Activated T-helper 2 cell treated with anti-CD3 and anti-CD28 coated beads, Interferon-gamma antibody, Interleukin-2, Interleukin-4, amounts not matched to agents 10 μg/mL and 5 μg/mL and 100 μg/mL, durations not matched to agents 14 hours and 24 hours and 36 hours (primary cell): Measurements from ENCODE around the gene C1orf216. TPM values are rescaled to one million over a fixed set of nuclear protein-coding genes. Genes with fewer than 3 reads are reported as not detected.
A peak's percentile ranks its signal among the peaks of the same experiment; 100 is the strongest.
"Not testable (repeated sequence)": the region's sequence is repeated elsewhere in the genome, so short reads cannot be mapped to it uniquely, and the experiment has no call there.

Experiments used
- DNase-seq: peaks from one replicate; pipeline ENCODE4 v3.0.0; 2021; ENCODE audit warnings: low spot score
- H3K27ac Mint-ChIP-seq: one replicate; pipeline ENCODE4 v1.8.0; 2021; ENCODE audit warnings: mixed read lengths
- H3K27me3 Mint-ChIP-seq: one replicate; pipeline ENCODE4 v1.8.0; 2021; ENCODE audit warnings: low read depth, mixed read lengths
- H3K36me3 Mint-ChIP-seq: one replicate; pipeline ENCODE4 v1.8.0; 2021; ENCODE audit warnings: low read depth, mixed read lengths
- H3K4me1 Mint-ChIP-seq: one replicate; pipeline ENCODE4 v1.8.0; 2021; ENCODE audit warnings: low read depth, mixed read lengths
- H3K4me3 Mint-ChIP-seq: one replicate; pipeline ENCODE4 v1.8.0; 2021; ENCODE audit warnings: low read depth, mild to moderate bottlenecking, moderate library complexity, mixed read lengths
- H3K9me3 Mint-ChIP-seq: one replicate; pipeline ENCODE4 v1.8.0; 2021; ENCODE audit warnings: mixed read lengths
- intact Hi-C: fragments of 100-400 bp; cut with micrococcal nuclease; formaldehyde crosslinking; loops from one replicate; pipeline ENCODE4 v1.15.1; 2023
- total RNA-seq: library from RNA; stranded (reverse); gene quantifications from 2 replicates; pipeline ENCODE4 v1.2.3, GENCODE V29; 2022

C1orf216 gene
- total RNA-seq, 1 donor from 2014 or later, result 26.2 TPM

DNA sequence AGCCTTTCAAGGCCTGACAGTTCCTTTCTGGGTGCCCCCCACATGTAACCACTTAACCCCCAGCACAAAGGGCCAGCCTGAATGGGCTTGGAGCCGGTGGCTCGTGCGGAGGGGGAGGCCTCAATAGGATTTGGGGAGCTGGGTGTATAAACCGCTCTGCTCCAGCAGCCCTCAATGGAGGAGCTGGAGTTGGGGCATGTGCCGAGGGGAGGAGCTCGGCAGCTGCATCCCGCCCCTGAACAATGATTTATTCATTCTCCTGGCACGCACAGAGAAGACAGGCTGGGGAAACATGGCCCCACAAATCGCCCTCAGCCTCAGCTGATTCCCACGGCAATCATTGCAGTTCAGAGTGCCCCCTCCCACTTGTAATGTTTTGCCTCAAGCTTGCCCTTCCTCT, 6.9 kb upstream of the C1orf216 start:
- H3K4me3 Mint-ChIP-seq, result no peak overlapping the region
- H3K36me3 Mint-ChIP-seq, result peaks cover 6% of the 10 kb centered on the region
- no peaks in the 10 kb centered on the region for H3K9me3 Mint-ChIP-seq
- no peak overlapping the region for H3K27ac Mint-ChIP-seq
- no peak for DNase-seq
- intact Hi-C loops, result no loop called here
- H3K27me3 Mint-ChIP-seq, result no peaks in the 10 kb centered on the region
- no peaks in the 10 kb centered on the region for H3K4me1 Mint-ChIP-seq

DNA sequence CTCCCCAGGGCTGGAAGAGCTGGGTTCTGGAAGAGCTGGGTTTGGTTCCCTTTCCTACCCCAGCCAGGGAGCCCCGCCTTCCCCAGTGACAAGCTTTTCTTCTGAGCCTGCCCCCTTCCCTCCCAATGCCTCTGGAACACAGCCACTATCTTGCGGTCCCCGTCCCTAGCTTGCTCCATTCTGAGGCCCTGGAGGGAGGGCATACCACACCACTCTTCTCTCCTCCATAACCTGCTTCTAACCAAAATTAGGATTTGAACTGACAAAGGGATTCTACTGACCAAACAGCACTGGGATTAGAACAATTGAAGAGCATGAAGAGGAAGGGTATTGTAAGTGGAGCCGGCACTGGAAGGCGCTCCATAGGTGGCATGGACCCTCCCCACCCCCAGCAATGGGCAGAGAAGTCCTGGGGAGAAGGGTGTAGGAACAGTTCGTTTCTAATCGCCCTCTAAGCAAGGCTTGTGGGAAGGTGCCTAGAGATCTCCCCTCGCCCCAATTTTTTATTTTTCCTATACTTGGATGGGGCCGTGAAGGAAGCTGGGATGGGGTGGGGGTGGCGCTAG, 690 bp downstream of the C1orf216 start:
- intact Hi-C loops, result loop anchor here (2.0 to 10.0 kb wide), 4 partner anchors 54 to 526 kb away; partner anchors contain the start of genes PSMB2 and SFPQ
- H3K9me3 Mint-ChIP-seq, result no peaks in the 10 kb centered on the region
- peak overlapping the region; percentile 91 for H3K4me3 Mint-ChIP-seq
- H3K4me1 Mint-ChIP-seq, result peaks cover 29% of the 10 kb centered on the region
- H3K27ac Mint-ChIP-seq, result peak overlapping the region; percentile 71
- no peaks in the 10 kb centered on the region for H3K27me3 Mint-ChIP-seq
- no peak for DNase-seq
- peaks cover 27% of the 10 kb centered on the region for H3K36me3 Mint-ChIP-seq

DNA sequence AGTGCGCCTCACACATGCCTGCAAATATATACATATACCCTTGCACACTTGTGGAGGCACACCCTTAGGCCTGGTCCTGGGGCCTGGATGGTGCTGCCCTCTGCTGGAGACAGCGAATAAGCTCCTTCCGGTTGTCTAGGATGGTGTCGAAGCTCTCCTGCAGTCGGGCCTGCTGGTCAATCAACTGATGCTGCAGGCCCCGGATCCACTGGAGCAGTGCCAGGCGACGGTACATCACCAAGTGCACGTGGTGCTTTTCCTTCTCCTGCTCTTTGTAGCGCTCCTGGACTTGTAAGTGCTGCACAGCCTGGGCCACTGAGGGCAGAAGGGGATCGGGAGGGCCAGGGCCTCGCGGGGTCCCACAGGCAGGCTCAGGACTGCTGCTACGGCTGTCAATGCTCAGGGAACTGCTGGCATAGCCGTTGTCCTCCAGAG, 3.1 kb downstream of the C1orf216 start:
- H3K4me1 Mint-ChIP-seq, result peaks cover 29% of the 10 kb centered on the region
- intact Hi-C loops, result loop anchor here (1.0 to 10.0 kb wide), 4 partner anchors 57 to 523 kb away; partner anchors contain the start of gene SFPQ
- DNase-seq, result peak; percentile 68
- H3K27me3 Mint-ChIP-seq, result no peaks in the 10 kb centered on the region
- H3K27ac Mint-ChIP-seq, result no peak overlapping the region
- H3K36me3 Mint-ChIP-seq, result peaks cover 32% of the 10 kb centered on the region
- H3K4me3 Mint-ChIP-seq, result peak overlapping the region; percentile 57
- H3K9me3 Mint-ChIP-seq, result no peaks in the 10 kb centered on the region

- peaks cover 29% of the 10 kb centered on the region for H3K4me1 Mint-ChIP-seq
- no peak for DNase-seq
- peaks cover 32% of the 10 kb centered on the region for H3K36me3 Mint-ChIP-seq
- no peak overlapping the region for H3K4me3 Mint-ChIP-seq
- intact Hi-C loops, result loop anchor here (1.0 to 10.0 kb wide), 4 partner anchors 57 to 523 kb away; partner anchors contain the start of gene SFPQ
- H3K9me3 Mint-ChIP-seq, result no peaks in the 10 kb centered on the region
- H3K27ac Mint-ChIP-seq, result no peak overlapping the region
- H3K27me3 Mint-ChIP-seq, result no peaks in the 10 kb centered on the region
These were observed 3.6 kb downstream of the C1orf216 start for GRCh38 chr1:35714921-35715567.

DNA sequence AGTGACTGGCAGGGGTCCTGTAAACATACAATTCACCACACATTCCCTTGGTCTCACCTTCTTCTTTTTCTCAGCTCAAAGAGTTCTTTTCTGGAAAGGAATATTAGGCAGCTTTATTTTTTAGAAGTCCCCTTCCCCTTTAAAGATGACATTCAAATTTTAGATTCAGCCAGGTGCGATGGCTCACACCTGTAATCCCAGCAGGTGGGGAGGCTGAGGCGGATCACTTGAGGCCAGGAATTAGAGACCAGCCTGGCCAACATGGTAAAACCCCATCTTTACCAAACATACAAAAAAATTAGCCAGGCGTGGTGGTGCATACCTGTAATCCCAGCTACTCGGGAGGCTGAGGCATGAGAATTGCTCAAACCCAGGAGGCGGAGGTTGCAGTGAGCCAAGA, 7.6 kb downstream of the C1orf216 start:
- not testable (repeated sequence) for DNase-seq, H3K9me3 Mint-ChIP-seq, H3K27ac Mint-ChIP-seq, H3K4me3 Mint-ChIP-seq
- peaks cover 25% of the 10 kb centered on the region for H3K36me3 Mint-ChIP-seq
- H3K4me1 Mint-ChIP-seq, result peaks cover 21% of the 10 kb centered on the region
- peaks cover 29% of the 10 kb centered on the region for H3K27me3 Mint-ChIP-seq
- intact Hi-C loops, result loop anchor here (10.0 kb wide), 1 partner anchor 256 kb away; no protein-coding TSS in a partner anchor

DNA sequence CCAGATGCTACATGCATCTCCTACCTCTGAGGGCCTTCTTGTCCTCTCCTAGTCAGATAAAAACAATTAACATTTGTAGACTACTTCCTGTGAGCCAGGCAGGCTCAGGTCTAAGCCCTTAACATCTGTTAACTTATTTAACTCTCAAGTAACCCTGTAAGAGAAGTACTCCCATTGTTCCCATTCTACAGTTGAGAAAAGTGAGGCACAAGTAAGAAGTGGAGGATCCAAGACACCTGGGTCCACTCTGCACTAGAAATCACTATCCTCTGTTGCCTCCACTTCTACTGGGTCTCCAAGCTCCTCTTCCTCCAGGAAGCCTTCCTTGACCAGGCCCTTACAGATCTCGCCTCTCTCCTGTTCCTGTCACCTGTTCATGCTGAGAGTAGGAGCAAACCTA, 9.7 kb downstream of the C1orf216 start:
- H3K4me3 Mint-ChIP-seq, result peak overlapping the region; percentile 69
- peaks cover 14% of the 10 kb centered on the region for H3K4me1 Mint-ChIP-seq
- peaks cover 38% of the 10 kb centered on the region for H3K27me3 Mint-ChIP-seq
- no peak for DNase-seq
- no peaks in the 10 kb centered on the region for H3K9me3 Mint-ChIP-seq
- no peak overlapping the region for H3K27ac Mint-ChIP-seq
- H3K36me3 Mint-ChIP-seq, result peaks cover 10% of the 10 kb centered on the region
- intact Hi-C loops, result no loop called here

- H3K4me3 Mint-ChIP-seq, result peak overlapping the region; percentile 69
- H3K27ac Mint-ChIP-seq, result no peak overlapping the region
- H3K4me1 Mint-ChIP-seq, result peaks cover 14% of the 10 kb centered on the region
- H3K9me3 Mint-ChIP-seq, result no peaks in the 10 kb centered on the region
- DNase-seq, result no peak
- intact Hi-C loops, result no loop called here
- peaks cover 38% of the 10 kb centered on the region for H3K27me3 Mint-ChIP-seq
- peaks cover 5% of the 10 kb centered on the region for H3K36me3 Mint-ChIP-seq
These were observed 10.2 kb downstream of the C1orf216 start for GRCh38 chr1:35708441-35708921.

DNA sequence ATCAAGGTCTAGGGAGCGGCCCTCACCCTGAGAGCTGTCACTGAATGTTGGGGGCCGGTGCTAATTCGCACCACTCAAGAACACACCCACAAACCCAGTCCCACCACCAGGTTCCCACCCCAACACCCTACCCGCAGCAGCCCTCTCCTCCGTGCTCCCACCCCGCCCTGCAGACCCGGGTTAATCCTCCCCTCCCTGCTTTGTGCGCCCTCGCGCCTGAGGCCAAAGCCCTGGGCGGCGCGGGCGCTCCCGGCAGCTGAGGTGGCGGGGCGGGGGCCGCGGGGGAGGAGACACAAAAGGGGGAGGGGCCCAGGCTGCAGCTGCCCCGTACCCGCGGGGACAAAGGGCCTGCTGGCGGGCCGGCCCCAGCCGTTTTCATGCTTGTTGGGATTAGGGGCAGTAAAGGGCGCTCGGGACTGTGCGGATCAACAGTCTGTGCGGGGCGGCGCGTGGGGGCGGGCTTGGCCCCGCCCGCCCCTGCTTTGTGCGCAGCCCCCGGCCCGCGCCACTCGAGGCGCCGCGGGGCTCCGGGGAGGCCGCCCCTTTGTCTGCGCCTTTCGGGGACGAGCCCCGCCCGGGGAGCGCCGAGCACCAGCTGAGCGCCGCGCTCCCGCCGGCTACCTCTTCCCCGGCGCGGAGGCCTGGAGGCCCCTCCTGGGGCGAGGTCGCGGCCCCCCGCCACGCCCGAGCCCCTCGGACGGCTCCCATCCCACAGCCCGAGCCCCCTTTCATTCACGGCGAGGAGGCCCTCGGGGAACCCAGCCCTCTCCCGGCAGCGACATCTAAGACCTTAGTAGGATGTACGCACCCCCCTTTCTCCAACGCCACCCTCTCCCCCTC, 10.9 kb downstream of the C1orf216 start:
- Mint-ChIP-seq H3K4me3 (peak overlapping the region; percentile 72), H3K4me1 (peaks cover 14% of the 10 kb centered on the region), H3K27ac (no peak overlapping the region), H3K27me3 (peaks cover 44% of the 10 kb centered on the region), H3K9me3 (no peaks in the 10 kb centered on the region), H3K36me3 (peaks cover 4% of the 10 kb centered on the region)
- intact Hi-C loops, result no loop called here
- no peak for DNase-seq

DNA sequence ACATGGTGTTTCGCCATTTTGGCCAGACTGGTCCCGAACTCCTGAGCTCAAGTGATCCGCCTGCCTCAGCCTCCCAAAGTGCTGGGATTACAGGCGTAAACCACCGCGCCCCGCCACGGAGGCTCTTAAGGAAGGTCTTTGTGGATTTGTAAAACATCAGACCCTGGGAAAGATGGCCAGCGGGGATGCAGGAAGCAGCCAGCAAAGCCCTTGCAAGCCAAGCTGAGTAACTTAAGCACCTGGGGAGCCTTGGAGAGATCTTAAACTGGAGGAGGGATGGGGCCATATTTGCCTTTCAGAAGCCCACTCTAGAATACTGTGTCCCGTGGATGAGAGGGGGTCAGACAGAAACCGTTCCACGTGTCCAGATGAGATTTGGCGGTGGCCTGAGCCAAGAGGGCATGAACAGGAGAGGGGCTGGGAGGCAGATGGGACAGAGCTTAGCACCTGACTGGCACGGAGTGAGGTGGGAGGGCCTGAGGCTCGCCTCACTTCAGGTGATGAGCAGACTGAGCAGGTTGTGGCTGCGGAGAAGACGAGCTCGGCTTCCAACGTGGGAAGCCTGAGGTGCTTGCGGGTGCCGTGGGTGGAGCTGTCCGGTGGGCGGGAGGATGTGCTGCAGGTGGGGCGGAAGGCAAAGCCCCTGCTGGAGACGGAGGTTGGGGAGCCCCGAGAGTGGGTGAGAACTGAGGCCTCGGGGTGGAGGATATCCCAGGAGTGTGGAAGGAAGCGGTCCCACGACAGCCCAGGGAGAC, 11.7 kb downstream of the C1orf216 start:
- Mint-ChIP-seq H3K9me3 (no peaks in the 10 kb centered on the region), H3K27me3 (peaks cover 48% of the 10 kb centered on the region), H3K4me3 (peak overlapping the region; percentile 72), H3K4me1 (peaks cover 14% of the 10 kb centered on the region), H3K36me3 (peaks cover 4% of the 10 kb centered on the region), H3K27ac (no peak overlapping the region)
- no peak for DNase-seq
- intact Hi-C loops, result no loop called here

- Mint-ChIP-seq H3K9me3 (no peaks in the 10 kb centered on the region), H3K27ac (no peak overlapping the region), H3K4me1 (peaks cover 7% of the 10 kb centered on the region), H3K27me3 (peaks cover 67% of the 10 kb centered on the region), H3K36me3 (no peaks in the 10 kb centered on the region), H3K4me3 (no peak overlapping the region)
- intact Hi-C loops, result no loop called here
- DNase-seq, result no peak
These were observed 16.2 kb downstream of the C1orf216 start for GRCh38 chr1:35702508-35702907.

DNA sequence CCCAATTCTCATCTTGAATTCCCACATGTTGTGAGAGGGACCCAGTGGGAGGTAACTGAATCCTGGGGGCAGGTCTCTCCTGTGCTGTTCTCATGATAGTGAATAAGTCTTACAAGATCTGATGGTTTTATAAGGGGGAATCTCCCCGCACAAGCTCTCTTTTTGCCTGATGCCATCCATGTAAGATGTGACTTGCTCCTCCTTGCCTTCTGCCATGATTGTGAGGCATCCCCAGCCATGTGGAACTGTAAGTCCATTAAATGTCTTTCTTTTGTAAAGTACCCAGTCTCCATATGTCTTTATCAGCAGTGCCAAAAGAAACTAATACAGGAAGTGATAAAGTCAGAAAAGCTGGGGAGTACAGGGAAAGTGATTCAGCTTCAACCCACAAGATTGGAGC, 19.5 kb downstream of the C1orf216 start:
- H3K4me1 Mint-ChIP-seq, H3K36me3 Mint-ChIP-seq, intact Hi-C loops, H3K9me3 Mint-ChIP-seq, H3K4me3 Mint-ChIP-seq, DNase-seq, H3K27ac Mint-ChIP-seq: not testable (repeated sequence)
- peaks cover 60% of the 10 kb centered on the region for H3K27me3 Mint-ChIP-seq

DNA sequence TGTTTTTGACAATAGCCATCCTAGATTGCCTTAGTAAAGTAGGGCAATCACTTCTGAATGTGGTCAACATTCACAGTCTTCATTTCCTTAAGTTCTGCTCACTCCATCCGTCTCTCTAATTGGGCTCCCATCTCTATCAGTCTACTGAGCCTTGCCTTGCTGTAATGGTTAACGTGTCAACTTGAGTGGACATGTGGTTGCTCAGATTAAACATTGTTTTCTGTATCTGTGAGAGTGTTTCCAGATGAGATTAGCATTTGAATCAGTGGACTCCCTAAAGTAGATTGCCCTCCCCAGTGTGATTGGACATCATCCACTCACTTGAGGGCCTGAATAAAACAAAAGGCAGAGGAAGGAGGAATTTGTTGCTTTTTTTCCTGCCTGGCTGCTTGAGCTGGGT, 26.4 kb downstream of the C1orf216 start:
- no peaks in the 10 kb centered on the region for H3K36me3 Mint-ChIP-seq
- H3K4me3 Mint-ChIP-seq, result no peak overlapping the region
- peaks cover 26% of the 10 kb centered on the region for H3K27me3 Mint-ChIP-seq
- intact Hi-C loops, result no loop called here
- no peak overlapping the region for H3K27ac Mint-ChIP-seq
- H3K9me3 Mint-ChIP-seq, result no peaks in the 10 kb centered on the region
- no peaks in the 10 kb centered on the region for H3K4me1 Mint-ChIP-seq
- DNase-seq, result no peak
